Fibroblast of the aortic adventitia (primary cell): ENCODE results near the gene PRIMA1. TPM values are rescaled to one million over a fixed set of nuclear protein-coding genes. Genes with fewer than 3 reads are reported as not detected.

Experiments
- DNase-seq: peaks from one replicate; pipeline ENCODE4 v3.0.0-alpha.2; 2010; ENCODE audit warnings: low read depth
- H3K4me3 ChIP-seq: 2 replicates; pipeline ENCODE4 v1.5.1; 2011; ENCODE audit warnings: low read depth, mild to moderate bottlenecking, control low read depth, low read length, moderate library complexity
- CTCF ChIP-seq: IDR thresholded peaks from 2 replicates; pipeline ENCODE4 v1.5.1; 2011; ENCODE audit warnings: mild to moderate bottlenecking, low read length, control low read depth, inconsistent platforms; ENCODE audit not compliant: insufficient read depth
- total RNA-seq: library from RNA; depleted of rRNA; stranded (reverse); fragments of >200 nt; gene quantifications from 2 replicates; pipeline ENCODE4 v1.2.3, GENCODE V29; 2012; ENCODE audit warnings: low replicate concordance

The PRIMA1 gene
- total RNA-seq, 1 donor = not detected

- no peak for TF ChIP-seq CTCF
- H3K4me3 ChIP-seq = no peak overlapping the region
Observed at GRCh38 chr14:93719256-93719655, 69.0 kb downstream of the PRIMA1 start.

GRCh38 chr14:93717668-93718320 lies 70.5 kb downstream of the PRIMA1 start:
- DNase-seq = no peak
- H3K4me3 ChIP-seq = no peak overlapping the region
- TF ChIP-seq CTCF = no peak

More at GRCh38 chr14:93719256-93719655, 69.0 kb downstream of the PRIMA1 start:
- no peak for DNase-seq

- no peak for TF ChIP-seq CTCF
- no peak for DNase-seq
- no peak overlapping the region for H3K4me3 ChIP-seq
Observed at GRCh38 chr14:93716746-93717667, 71.3 kb downstream of the PRIMA1 start.

- no peak for DNase-seq
- TF ChIP-seq CTCF = no peak
- H3K4me3 ChIP-seq = no peak overlapping the region
Observed at GRCh38 chr14:93716002-93716745, 72.1 kb downstream of the PRIMA1 start.

- no peak for TF ChIP-seq CTCF
- no peak for DNase-seq
- H3K4me3 ChIP-seq = no peak overlapping the region
Observed at GRCh38 chr14:93715279-93715927, 72.9 kb downstream of the PRIMA1 start.

GRCh38 chr14:93714605-93715004 lies 73.7 kb downstream of the PRIMA1 start:
- H3K4me3 ChIP-seq = no peak overlapping the region
- DNase-seq = no peak
- no peak for TF ChIP-seq CTCF
